Measurements from ENCODE around the gene ZBP1.

ZBP1 gene

DNA sequence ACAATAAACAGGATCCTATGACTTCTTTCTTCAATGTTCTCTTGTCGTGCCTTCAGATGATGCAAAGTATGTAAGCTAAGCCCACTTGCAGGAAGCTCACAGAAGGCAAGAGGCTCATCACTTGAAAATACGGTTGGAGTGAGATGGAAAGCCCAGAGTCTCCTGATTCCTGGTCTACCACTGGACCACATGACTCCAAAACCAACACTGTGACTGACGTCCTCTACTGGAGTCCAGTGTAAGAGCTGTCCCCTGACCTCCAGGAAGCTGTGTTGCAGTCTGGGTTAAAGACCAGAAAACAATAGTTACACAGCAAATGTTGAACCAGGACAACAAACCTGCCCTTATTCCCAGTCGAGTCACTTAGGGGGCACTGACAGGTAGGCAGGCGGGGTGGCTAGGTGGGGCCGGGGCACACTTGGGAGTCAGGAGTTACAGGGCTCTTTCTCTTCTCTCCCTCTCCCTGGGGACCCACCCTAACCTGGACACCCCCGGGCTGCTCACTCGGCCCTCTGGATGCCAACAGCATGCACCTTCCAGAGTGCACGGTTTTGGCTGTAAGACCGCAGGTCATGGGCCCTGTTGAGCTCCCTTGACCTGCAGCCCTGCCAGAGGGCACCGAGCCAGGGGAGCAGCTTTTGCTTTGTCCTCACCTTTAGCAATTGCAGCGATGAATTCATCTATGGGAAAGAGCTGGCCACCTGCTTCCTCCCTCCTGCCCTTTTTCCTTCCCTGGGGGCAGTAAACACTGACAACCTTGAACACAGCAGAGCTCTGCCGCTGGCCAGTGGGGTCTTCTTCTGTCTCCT, 51.9 kb downstream of the ZBP1 start:
- DNase-seq = no peak

DNA sequence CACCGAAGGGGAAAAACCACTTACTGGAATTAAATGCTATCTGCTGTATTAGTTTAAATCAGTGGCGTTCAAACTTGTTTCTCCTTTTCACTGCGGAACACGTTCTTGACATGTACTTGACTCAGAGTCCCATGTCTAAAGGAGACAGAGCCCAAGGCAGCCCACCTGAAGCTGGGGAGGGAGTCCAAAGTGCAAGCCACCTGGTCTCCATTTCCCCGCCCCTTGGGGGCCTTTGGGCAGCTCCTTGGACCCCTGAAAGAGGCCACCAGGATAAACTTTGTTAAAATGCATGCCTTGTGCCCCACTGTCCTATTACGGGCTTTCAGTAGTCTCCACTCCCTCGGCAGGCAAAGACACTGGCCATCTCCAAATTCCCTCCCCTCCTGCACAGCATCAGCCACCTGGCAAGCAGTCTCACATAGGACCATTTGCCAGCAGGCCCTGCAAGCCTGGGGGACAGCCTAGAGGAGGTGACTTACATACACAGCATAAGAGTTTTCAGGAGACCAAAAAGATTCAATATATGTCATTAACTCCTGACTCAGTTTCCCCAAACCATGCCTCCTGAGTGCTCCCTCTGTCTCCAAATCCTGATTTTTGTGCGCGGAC, 52.7 kb downstream of the ZBP1 start:
- DNase-seq = no peak

DNA sequence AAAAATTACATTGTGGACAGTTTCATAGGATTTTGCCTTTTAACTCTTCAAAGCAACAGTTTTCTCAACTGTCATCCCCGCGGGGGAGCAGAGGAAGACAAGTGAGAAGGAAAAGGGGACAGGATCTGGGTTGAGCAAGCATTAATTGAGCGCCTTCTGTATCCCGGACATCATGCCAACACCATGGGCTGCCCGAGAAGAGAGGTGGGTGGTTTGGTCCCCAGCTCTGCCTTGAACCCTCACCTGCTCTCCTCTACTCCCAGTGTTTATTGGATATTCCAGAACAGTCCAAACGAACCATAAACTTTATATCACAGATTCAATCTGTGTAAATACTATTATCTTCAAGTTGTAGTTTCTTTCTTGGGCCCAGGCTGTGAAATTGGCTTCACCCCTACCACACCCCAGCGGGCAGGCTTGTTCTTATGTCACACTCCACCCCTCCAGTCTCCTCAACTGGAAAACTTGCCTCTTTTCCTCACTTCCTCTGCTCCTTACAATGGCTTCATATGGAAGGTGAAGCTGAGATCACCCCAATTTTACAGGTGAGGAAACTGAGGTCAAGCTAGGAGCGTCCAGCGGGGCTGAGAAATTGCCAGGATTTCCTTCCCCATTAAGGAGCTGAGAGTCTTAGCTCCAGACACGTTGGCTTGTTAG, 53.3 kb downstream of the ZBP1 start:
- no peak for DNase-seq

DNA sequence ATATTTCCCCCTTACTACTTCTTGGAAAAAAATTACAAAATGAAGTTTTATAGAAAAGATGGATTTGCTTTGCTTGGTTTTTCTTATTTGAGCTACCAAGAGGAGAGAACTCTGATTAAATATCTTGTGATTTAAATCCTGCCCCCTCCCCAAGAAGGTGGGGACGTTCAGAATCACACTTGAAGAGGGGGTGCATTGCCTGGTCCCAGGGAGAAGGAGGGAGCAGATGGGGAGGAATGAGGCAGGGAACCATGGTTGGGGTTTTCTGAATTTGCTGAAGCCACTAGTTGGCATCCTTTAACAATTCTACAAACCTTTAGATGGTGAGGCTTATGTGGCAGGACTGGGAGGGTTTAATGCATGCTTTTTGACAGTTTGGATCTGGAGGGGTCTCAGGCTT, 53.8 kb downstream of the ZBP1 start:
- no peak for DNase-seq

DNA sequence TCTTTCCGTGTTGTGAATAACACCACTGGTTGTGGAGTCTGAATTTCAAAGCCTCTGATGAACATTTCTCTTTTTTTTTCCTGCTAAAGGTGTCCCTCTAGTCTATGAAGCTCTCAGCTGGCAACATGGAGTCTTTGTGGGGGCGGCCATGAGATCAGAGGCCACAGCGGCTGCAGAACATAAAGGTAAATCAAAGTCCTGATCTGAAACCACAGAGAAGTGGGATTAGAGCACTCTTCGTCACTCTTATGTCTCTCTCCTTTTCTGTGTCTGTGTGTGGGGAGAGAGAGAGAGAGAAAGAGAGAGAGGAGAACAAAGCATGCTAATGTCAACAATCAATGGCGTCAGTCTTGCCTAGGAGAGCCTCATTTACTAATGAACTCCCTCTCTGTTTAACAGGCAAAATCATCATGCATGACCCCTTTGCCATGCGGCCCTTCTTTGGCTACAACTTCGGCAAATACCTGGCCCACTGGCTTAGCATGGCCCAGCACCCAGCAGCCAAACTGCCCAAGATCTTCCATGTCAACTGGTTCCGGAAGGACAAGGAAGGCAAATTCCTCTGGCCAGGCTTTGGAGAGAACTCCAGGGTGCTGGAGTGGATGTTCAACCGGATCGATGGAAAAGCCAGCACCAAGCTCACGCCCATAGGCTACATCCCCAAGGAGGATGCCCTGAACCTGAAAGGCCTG, 55.1 kb downstream of the ZBP1 start:
- DNase-seq = no peak

DNA sequence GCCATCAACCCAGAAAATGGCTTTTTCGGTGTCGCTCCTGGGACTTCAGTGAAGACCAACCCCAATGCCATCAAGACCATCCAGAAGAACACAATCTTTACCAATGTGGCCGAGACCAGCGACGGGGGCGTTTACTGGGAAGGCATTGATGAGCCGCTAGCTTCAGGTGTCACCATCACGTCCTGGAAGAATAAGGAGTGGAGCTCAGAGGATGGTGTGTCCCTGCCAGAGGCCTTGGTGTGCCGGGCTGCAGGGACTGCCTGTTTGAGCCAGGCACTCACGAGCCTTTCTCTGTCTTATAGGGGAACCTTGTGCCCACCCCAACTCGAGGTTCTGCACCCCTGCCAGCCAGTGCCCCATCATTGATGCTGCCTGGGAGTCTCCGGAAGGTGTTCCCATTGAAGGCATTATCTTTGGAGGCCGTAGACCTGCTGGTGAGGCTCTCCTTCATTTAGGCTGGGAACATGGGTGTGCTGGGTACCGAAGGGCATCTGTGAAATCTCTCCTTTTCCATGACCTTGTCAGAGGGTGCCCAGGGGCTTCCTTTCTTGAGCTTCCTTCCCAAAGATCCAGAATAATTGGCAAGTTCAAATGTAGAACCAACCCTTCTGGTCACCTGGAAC, 55.9 kb downstream of the ZBP1 start:
- DNase-seq = no peak

DNA sequence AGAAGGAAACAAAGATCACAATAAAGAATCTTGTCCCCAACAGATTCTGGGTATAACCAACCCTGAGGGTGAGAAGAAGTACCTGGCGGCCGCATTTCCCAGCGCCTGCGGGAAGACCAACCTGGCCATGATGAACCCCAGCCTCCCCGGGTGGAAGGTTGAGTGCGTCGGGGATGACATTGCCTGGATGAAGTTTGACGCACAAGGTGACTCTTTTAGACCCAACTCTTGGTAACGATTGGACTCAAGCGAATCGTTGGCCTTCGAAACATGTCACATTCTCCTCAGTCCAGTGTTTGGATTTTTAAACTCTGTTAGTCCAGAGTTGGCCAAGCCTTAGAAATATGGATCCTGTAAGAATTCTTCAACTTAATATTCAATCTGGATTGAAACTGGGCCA, 56.7 kb downstream of the ZBP1 start:
- DNase-seq = no peak

DNA sequence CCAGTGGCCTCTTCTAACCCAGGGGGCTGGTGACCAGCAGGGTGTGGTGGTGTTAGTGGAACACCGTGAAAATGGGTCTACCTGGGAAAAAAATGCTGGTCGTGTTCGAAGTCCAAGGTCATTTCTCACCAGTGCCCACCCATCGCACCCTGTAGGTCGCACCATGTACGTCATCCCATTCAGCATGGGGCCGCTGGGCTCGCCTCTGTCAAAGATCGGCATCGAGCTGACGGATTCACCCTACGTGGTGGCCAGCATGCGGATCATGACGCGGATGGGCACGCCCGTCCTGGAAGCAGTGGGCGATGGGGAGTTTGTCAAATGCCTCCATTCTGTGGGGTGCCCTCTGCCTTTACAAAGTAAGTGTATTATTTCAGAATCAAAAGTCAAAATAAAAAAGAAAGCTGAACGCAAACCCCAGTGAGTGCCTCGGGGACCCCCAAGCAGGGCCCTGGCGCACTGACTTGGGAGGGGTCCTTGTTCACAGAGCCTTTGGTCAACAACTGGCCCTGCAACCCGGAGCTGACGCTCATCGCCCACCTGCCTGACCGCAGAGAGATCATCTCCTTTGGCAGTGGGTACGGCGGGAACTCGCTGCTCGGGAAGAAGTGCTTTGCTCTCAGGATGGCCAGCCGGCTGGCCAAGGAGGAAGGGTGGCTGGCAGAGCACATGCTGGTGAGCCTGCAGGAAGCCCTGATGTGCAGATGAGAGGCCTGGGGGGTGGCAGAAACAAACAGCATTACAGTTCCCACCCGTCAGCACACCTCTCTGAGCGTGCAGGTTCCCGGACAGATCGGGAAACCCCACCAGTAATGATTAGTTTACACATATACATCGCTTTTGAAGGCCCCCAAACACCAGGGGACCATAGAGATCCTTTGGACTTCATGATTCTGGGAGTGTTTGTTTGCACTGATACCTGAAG, 57.4 kb downstream of the ZBP1 start:
- no peak for DNase-seq

DNA sequence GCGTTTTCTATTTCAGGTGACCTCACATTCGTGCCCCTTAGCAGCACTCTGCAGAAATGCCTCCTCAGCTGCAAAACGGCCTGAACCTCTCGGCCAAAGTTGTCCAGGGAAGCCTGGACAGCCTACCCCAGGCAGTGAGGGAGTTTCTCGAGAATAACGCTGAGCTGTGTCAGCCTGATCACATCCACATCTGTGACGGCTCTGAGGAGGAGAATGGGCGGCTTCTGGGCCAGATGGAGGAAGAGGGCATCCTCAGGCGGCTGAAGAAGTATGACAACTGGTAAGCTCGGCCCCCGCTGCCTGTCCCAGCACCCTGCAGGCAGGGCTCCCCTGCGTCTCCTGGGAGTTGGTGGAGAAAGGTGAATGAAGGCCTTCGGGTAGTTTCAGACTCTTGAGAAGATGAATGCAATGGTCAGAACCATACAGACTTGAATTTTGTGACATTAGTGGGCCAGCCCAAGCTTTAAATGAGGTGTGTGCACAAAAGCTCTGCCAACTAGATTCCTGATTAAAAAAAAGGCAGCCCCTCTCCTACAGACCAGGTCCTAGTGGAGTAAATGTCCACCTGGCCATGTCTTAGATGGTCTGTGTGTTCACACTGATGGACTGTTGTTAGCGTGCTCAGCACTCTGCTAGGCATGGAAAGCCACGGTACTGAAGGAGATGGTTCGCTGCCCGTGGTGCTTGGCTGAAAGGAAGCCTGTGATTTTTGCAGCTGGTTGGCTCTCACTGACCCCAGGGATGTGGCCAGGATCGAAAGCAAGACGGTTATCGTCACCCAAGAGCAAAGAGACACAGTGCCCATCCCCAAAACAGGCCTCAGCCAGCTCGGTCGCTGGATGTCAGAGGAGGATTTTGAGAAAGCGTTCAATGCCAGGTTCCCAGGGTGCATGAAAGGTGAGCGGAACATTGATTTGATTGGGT, 58.6 kb downstream of the ZBP1 start:
- no peak for DNase-seq

DNA sequence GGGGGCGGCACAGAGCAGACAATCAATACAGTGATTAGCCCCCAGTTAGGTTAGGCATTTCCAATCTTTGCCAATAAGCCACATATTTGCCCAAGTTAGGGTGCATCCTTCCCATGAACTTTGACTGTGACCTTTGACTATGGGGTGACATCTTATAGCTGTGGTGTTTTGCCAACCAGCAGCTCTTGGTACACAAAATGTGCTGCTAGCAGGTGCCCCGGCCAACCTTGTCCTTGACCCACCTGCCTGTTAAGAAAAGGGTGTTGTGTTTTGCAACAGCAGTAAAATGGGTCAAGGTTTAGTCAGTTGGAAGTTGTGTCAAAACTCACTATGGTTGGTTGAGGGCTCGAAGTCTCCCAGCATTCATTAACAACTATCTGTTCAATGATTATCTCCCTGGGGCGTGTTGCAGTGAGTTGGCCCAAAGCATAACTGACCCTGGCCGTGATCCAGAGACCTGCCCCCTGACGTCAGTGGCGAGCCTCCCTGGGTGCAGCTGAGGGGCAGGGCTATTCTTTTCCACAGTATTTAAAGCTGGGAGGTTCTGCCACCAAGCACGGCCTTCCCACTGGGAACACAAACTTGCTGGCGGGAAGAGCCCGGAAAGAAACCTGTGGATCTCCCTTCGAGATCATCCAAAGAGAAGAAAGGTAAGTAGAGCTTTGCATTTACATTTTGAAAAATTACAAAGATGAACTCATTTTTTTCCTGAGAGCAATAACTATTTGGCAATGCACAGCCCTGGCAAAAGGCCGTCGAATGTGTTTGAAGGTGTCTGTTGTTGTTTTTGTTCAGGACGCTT, 59.5 kb downstream of the ZBP1 start, which contains the start of gene PCK1:
TSS of gene PCK1 (plus strand) at position 557 of the 802 bp plus-strand sequence. CDS start 302 bp downstream, outside the sequence.
- DNase-seq = no peak

DNA sequence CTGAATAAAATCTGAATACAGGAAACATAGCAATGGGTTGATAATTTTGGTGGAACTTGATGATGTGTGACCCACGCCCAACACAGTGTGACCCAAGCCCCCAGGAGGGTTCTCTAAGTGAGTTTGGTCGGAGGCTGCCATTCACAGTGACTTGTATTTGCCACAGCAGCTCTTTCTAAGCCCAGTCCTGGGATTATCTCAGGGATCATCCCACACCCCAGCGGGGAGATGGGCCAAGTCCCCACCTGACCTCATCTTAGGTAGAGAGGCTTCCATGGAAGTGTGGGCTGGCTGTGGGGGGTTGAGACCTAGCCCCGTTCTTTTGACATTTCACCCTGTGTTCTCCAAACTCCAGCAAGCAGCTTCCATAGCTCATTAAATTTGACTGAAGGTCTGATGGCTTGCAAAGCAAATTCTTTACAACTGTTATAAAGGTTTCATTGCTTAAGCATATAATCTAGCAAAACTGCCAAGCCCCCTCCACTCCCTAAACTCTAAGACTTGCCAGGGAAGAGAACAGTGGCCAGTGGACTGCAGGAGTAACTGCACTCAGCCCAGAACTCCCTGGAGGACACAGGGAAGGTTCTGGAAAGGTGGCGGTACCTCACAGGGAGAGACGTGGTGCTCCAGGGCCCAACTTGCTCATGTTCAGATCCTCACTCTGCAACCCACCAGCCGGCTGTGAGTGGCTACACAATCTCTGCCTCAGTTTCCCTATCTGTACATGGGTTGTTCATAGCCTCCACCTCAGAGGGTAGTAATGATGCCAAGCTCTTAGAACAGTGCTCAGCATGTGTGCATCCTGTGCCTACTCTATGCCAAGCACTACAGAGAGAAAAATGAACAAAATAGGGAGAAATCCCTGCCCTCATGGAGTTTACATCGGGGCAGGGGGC, 60.3 kb downstream of the ZBP1 start:
- no peak for DNase-seq

DNA sequence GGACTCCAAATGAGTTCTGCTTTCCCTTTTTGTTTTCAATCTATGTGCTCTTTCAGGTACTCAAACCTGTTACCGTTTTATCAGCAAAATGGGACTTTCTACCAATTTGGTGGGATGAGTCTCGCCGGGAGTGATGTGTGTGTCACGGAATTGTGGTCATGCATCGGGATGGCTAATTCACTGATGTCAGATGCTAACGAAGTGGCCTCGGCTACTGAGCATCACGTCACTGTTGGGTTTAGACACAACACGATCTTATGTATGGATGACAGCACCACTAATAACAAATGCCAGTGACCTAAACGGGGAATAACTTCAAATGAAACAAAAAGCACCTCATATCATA, 61.0 kb downstream of the ZBP1 start:
- DNase-seq = no peak

DNA sequence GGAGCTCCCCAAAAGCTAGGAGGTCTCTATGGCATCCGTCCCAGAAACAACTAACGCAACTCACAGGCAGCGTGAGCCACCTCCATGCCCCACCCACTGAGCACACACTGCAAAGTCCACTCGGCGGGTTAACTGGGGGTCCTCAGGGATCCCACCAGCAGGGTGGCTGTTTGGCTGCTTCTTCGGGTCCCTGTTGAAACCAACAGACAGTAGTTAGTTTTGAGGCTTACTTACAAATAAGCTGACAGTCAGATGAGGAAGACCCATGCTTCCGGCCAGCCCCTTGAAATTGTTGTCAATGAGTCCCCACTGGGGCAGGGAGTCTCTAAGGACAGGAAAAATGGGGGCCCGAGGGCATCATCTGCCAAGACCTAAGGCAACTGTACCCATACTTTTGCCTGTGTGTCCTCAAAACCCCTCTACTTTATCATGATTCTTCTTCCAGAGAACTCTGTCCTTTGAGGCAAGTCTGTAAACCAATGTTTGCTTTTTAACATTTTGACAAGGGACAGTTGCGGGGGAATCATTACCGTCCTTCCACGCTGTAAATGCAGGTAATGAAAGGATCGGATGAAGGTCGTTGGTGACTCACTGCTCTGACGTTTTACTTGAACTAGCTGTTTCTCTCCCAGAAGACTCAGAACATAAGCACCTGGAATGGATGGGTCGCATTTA, 61.5 kb downstream of the ZBP1 start:
- DNase-seq = no peak

DNA sequence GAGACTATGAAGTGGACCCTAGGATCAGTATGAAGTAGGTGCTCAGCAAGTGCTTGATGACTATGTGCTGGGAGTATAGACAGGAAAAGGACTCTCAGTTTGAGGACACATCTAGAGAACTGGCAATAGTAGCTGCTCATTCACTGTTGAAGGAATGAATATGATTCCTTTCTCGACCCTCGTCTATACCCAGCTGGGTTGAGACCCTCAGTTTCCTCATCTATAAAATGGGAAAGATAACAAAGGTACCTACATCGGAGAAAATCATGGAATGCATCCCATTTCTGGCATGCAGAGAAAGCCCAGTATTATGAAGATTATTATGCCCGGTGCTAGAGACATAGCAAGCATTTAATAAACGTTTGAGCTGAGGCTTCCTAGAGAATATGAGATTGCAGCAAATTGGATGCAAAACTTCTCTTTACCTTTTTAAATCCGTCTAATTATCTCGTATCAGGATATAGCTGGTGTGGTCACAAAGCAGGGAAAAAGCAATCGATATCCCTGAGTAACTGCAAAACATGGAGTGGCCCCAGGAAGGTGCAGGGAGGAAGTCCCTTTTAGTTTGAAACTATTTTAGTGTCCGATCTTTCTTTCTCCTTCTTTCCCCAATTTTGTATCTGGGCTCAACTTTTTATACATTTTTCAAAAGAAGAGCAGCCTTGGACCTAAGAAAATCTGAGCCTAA, 62.2 kb downstream of the ZBP1 start:
- DNase-seq = no peak

DNA sequence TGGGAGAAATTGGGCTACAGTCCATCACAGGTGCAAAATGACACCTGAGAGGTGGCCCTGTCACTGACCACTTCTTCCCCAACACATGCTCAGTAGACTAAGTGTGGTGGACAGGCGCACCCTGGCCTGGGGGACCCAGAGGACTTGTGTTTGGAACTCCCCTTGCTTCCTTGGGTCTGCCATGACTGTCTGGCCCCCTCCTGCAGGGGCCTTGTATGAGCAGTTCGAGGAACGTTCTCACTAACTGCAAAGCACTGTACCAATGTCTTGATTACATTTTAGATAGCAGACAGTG, 63.3 kb downstream of the ZBP1 start:
- DNase-seq = no peak

DNA sequence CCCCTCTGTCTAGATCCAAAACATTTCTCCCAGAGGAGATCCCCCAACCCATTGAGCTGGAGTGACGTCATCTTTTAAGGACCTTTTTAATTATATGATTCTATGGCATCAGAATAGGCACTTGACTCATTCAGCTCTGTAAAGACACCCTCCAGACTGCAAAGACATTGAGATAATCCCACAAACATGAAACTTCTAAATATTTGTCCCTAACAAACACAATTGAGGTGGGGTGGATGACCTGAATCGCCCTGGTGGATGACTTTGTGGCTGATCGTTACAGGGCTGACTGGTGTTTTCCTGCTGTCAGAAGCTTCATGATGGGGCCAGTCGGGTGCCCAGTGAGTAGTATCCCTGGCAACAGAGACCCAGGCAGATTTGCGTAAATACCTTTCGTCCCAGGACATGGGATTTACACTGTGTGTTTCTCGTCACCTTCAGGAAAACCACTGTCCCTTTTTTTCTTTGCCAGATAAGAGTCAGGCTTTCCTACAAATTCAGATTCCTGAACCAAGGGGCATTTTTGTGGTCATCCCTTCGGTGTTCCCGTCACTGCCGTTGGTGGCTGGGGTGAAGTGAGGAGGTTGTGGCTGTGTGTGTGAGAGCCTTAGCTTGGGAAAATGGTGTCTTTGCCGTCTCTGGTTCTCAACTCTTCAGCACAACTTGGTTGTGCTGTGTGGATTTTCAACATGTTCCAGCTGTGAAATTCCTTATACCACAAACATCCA, 64.6 kb downstream of the ZBP1 start:
- no peak for DNase-seq
